GM12891 (cell line): ENCODE measurements around the gene TUBB8B.
"Not testable (repeated sequence)": the region's sequence is repeated elsewhere in the genome, so short reads cannot be mapped to it uniquely, and the experiment has no call there.

ENCODE experiments used
- PAX5 ChIP-seq: IDR thresholded peaks from 2 replicates; pipeline ENCODE4 v1.6.1; 2011; ENCODE audit warnings: low read length, moderate library complexity, mild to moderate bottlenecking; ENCODE audit not compliant: insufficient read depth, severe bottlenecking
- POLR2A ChIP-seq: IDR thresholded peaks from 2 replicates; pipeline ENCODE4 v1.6.1; 2011; ENCODE audit warnings: low read depth, low read length, control low read depth
- POLR2AphosphoS5 ChIP-seq: IDR thresholded peaks from 2 replicates; pipeline ENCODE4 v1.6.1; 2011; ENCODE audit warnings: low read depth, low read length, control low read depth
- POU2F2 ChIP-seq: IDR thresholded peaks from 2 replicates; pipeline ENCODE4 v1.6.1; 2011; ENCODE audit warnings: low read depth, mild to moderate bottlenecking, control low read depth, low read length, moderate library complexity
- SPI1 ChIP-seq: IDR thresholded peaks from 2 replicates; pipeline ENCODE4 v1.6.1; 2011; ENCODE audit warnings: low read depth, low read length, control low read depth
- TAF1 ChIP-seq: IDR thresholded peaks from 2 replicates; pipeline ENCODE4 v1.6.1; 2011; ENCODE audit warnings: low read depth, low read length, control low read depth

- not testable (repeated sequence) for TF ChIP-seq POLR2A, POLR2AphosphoS5, TAF1, PAX5, SPI1, POU2F2
Measured at GRCh38 chr18:80202-80601, 30.8 kb upstream of the TUBB8B start.
